CD4-positive, alpha-beta T cell treated with Interleukin-2 at 100 ng/mL for 4 hours (primary cell): ENCODE results near the gene MYL3.
A peak's percentile ranks its signal among the peaks of the same experiment; 100 is the strongest.

Source experiments
- DNase-seq: peaks from one replicate; pipeline ENCODE4 v3.0.0-alpha.2; 2020; ENCODE audit warnings: low spot score

MYL3 gene

GRCh38 chr3:46883054-46883829 lies 20.0 kb upstream of the MYL3 start:
- DNase-seq, result no peak

GRCh38 chr3:46882377-46883053 lies 19.3 kb upstream of the MYL3 start:
- DNase-seq, result no peak

- no peak for DNase-seq
These were observed 18.5 kb upstream of the MYL3 start for GRCh38 chr3:46881596-46882376.

- no peak for DNase-seq
These were observed 17.8 kb upstream of the MYL3 start for GRCh38 chr3:46880884-46881595.

- DNase-seq, result no peak
These were observed 15.7 kb upstream of the MYL3 start for GRCh38 chr3:46878781-46879436.

- DNase-seq, result no peak
These were observed 14.3 kb upstream of the MYL3 start, which contains the start of gene PTH1R for GRCh38 chr3:46877406-46878125. PTH1R (plus strand) TSS chr3:46877721; CDS start chr3:46883560, 5,839 bp downstream.

GRCh38 chr3:46876313-46877300 lies 13.4 kb upstream of the MYL3 start:
- no peak for DNase-seq

- no peak for DNase-seq
These were observed 12.3 kb upstream of the MYL3 start for GRCh38 chr3:46875560-46875959.

- DNase-seq, result no peak
These were observed 11.2 kb upstream of the MYL3 start for GRCh38 chr3:46874430-46874829.

- no peak for DNase-seq
These were observed 10.3 kb upstream of the MYL3 start for GRCh38 chr3:46873521-46873920.

GRCh38 chr3:46871222-46871621 lies 8.0 kb upstream of the MYL3 start:
- DNase-seq, result no peak

- DNase-seq, result no peak
These were observed 7.4 kb upstream of the MYL3 start for GRCh38 chr3:46870651-46871050.

GRCh38 chr3:46869440-46869839 lies 6.2 kb upstream of the MYL3 start:
- DNase-seq, result no peak

GRCh38 chr3:46868948-46869347 lies 5.7 kb upstream of the MYL3 start:
- no peak for DNase-seq

- DNase-seq, result no peak
These were observed 5.0 kb upstream of the MYL3 start for GRCh38 chr3:46868287-46868686.

- no peak for DNase-seq
These were observed 4.3 kb upstream of the MYL3 start for GRCh38 chr3:46867550-46867898.

- peak; percentile 76 for DNase-seq
These were observed 3.7 kb upstream of the MYL3 start for GRCh38 chr3:46866720-46867549.

GRCh38 chr3:46866032-46866595 lies 2.9 kb upstream of the MYL3 start:
- no peak for DNase-seq

- no peak for DNase-seq
These were observed 2.3 kb upstream of the MYL3 start for GRCh38 chr3:46865546-46865945.
